Pulmonary artery endothelial cell (primary cell): ENCODE measurements around the gene GFRA1. TPM values are rescaled to one million over a fixed set of nuclear protein-coding genes. Genes with fewer than 3 reads are reported as not detected.

Experiments used
- DNase-seq: peaks from one replicate; pipeline ENCODE4 v3.0.0-alpha.2; 2011; ENCODE audit warnings: low read depth, low spot score
- total RNA-seq: library from RNA; depleted of rRNA; stranded (reverse); fragments of >200 nt; gene quantifications from 2 replicates; pipeline ENCODE4 v1.2.3, GENCODE V29; 2014

Gene GFRA1
- total RNA-seq, 1 donor from 2014 or later: 0.07 TPM

DNA sequence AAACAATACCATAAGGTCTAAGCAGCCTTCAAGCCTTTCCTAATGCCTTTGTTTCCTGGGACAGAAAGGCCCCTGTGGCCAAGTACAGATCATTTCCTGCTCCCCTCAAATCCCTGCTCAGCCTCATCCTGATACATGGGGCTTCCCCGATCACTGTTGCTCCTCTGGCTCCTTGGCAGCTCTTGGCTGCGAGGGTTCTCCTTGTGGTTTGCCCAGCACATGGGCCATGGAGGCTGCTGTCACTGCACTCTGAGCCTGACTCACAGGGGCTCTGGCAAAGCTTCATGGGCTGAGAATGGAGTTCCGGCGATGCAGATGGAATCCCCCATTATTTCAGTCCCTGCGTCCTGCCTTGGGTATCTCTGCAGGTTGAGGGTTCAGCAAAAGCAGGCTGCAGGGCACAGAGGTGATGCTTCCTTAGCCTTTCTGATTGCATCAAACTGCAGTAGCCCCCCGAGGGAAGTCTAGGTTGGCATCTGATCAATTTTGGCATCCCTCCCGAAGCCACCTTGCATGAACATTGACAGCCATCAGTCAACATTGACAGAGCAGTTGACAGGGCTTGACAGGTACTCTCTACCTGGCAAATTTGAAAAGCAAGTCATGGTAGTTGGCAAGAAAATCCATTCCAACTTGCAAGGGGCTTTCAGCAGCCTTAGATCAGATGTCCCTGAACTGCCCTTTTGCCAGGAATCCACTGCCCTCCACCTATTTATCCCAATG lies 168.6 kb downstream of the GFRA1 start:
- DNase-seq: no peak

- no peak for DNase-seq
Observed at GRCh38 chr10:116103668-116104067, 169.3 kb downstream of the GFRA1 start.

- no peak for DNase-seq
Observed at GRCh38 chr10:116101616-116102315, 171.2 kb downstream of the GFRA1 start.

GRCh38 chr10:116100984-116101383 lies 172.0 kb downstream of the GFRA1 start:
- no peak for DNase-seq

DNA sequence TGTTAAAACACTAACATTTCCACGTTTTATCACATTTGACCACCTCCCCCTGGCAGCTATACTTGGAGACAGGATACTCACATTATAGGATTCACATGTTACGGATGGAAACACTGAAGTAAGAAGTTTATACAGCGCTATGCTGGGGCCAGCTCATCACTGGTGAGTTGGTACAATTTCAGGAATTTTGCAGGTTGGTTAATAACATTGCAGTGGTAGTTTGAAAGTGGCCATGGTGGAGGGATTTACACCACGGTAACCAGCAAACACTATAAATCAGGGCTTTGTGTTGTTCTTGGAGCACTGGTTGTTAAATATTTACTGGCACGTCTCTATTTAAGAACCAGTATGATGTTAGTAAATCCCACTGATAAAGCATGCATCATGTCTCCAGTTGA lies 174.0 kb downstream of the GFRA1 start:
- no peak for DNase-seq

DNA sequence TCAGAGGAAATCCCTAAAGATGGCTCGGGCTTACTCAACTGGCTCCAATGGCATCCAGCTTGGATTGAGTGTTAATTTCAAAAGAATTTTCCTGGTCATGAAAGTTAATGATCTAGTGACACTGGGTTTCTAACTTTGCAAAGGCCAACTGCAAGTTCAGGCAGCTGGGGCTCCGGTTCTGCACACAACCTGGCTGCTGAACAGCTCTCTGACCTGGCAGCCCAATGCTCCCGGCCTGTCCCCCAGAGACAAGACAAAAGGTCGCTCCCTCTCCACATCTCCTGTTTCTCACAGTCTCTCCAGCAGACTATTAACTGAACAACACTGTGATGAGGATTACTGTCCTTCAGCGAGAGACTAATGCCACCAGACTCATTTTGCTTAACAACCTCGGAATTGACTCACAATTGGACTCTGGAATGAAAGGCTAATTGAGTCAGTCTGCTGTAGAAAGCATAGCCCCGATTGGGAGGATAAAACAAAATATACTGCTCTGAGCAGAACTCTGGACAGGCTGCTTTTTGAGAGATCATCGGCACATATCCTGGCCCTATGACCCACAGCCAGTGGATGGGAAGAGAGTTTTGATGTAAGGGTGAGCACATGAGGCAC lies 174.5 kb downstream of the GFRA1 start:
- DNase-seq: no peak

- no peak for DNase-seq
Observed at GRCh38 chr10:116097239-116097784, 175.7 kb downstream of the GFRA1 start.

DNA sequence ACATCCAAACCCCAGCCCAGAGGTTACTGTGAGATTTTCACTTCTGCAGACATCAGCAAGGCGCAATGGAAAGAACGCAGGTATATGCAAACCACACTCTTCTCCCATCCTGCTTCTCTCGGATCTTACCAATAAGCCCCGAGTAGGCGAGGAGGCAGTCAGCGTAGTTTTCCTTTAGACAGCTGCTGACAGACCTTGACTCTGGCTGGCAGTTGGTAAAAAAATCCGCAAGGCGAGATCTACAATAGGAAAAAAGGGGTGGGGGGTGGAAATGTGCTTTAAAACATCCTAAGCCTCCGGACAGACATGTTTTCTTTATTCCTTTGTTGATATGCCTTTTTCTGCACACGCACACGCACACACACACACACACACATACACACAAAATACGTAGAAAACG lies 176.5 kb downstream of the GFRA1 start:
- no peak for DNase-seq

- DNase-seq: no peak
Observed at GRCh38 chr10:116094356-116094755, 178.7 kb downstream of the GFRA1 start.

DNA sequence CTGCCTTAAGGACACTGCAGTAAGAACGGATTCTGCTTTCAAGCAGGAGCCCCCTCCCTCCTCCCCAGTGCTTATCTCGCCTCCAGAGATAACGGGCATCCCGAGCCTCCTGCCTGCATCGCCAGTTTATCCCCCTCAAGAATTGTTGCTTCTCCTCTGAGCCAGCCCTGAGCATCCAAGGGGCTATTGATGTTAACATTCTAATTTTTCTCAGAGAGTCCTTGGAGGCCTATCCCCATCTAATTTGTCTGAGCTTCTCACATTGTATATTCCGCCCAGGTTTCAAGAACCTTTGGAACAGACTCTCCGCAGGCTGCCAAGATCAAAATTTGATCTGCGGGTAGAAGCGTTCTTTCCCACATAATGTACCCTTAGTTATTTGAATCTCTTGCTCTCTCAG lies 180.0 kb downstream of the GFRA1 start:
- DNase-seq: no peak

GRCh38 chr10:116088985-116089384 lies 184.0 kb downstream of the GFRA1 start:
- DNase-seq: no peak

DNA sequence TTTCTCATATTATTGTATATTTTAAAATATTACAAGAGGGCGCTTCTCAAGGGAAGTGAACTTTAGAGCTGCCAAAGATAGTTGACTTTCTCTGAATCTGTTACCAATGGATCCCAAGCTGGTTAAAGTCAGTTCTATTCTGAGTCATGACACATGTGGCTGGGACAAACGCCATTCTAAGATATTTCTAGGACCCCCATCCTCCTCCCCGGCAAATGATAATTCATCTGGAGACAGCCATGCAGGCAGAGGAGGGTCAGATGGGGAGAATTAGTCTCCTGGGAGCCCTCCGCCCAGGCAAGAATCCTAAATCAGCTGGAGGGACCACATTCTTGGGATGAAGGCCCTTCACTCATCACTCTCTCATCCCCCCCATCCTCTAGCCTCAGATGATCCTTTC lies 187.7 kb downstream of the GFRA1 start:
- DNase-seq: no peak

GRCh38 chr10:116084161-116084560 lies 188.8 kb downstream of the GFRA1 start:
- DNase-seq: no peak

DNA sequence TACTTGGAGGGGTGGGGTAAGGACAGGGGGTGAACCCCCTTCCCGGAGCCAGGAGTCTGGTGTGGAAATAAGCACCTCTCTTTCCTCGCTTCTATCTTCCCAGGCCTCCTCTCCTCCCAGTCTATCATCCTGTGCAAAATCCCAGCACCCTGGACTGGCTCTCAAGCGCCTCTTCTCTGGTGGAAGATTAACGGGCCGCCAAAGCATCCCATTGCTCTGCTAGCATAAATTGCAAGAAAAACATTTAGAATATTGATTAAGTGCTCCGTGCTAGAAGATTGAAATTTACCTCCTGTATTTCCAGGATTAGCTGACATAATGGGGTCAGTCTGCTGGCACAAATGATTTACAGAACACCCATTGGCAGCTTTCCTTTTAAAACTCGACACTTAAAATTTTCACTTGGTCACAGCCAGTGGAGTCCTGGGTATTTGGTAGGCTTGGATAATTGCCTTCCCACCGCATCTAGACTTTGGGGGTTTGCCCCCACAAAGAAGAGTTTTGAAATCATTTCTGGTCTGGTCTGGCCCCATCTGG lies 189.7 kb downstream of the GFRA1 start:
- no peak for DNase-seq

DNA sequence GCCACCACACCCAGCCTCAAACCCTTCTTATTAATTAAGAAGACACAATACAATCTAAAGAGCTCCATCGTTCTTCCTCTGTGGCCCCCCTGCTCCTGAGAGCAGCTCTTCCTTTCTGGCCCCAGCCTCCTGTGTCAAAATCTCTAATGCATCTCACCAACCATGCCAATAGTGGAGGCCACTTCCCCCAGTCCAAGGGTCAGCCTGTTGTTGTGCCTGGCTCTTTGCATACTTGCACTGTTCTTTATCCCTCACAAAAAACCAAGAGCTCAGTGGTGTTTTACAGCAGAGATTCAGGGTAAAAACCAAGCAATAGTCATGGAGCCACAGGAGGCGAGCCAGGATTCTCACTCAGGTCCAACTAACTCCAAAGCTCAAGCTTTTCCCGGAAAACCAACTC lies 190.2 kb downstream of the GFRA1 start:
- no peak for DNase-seq

GRCh38 chr10:116082206-116082605 lies 190.8 kb downstream of the GFRA1 start:
- DNase-seq: no peak

DNA sequence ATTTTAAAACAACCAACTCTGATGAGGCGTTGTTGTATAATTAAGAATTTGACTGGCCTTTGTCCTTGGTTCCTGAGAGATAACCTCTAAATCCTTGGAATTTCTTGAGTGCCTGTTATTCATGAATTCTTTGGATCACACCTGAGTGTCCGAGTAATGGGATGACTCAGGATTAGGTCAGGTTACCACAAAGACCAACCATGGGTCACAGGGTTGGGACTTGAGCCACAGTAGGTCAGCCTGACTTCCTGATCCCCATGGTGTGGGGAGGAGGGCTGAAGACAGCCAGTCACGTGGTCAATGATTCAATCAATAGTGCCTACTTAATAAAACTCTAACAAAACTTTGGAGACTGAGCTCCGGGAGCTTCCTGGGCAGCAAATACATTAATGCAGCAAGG lies 192.5 kb downstream of the GFRA1 start:
- DNase-seq: no peak

DNA sequence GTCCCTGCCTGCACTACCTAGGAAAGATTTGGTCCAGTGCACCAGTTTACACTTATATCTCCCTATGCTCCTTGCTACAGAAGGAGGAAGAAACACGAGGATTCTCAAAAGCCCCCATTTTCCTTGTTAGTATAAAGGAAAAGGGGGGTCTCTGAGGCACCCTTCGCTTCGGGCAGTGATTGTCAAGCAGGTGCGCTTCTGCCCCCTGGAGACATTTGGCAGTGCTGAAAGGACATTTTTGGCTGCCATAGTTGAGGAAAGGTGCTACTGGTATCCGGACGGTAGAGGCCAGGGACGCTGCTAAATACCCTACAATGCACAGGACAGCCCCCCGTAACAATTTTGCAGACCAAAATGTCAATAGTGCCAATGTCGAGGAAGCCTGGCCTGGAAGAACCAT lies 193.7 kb downstream of the GFRA1 start:
- no peak for DNase-seq

GRCh38 chr10:116076621-116077020 lies 196.4 kb downstream of the GFRA1 start:
- no peak for DNase-seq

GRCh38 chr10:116073510-116073909 lies 199.5 kb downstream of the GFRA1 start:
- no peak for DNase-seq

DNA sequence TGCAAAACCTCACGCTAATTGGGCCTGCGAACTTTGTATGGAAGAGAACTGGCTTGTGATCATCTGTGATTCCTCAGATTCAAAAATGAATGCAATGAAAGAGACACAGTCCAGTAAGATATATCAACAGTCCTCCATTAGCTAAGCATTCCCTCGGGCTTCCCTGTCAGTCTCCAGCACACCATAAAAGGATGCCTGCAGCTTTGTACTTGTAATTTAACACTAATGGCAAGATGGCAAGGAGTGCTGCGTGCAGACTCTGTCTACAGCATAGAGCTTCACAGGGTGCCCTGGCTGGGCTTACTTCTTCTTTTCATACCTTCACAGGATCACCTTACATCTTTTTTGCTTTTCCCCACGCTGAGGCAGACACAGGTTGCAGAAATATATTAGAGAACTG lies 200.0 kb downstream of the GFRA1 start:
- no peak for DNase-seq

GRCh38 chr10:116071453-116072148 lies 201.4 kb downstream of the GFRA1 start:
- no peak for DNase-seq
